Lung (tissue), 12 donors: ENCODE data around the gene SLC10A7. TPM values are rescaled to one million over a fixed set of nuclear protein-coding genes. Genes with fewer than 3 reads are reported as not detected.

Experiments used
- ATAC-seq: fragments of 200-7000 bp; cut with Tn5 transposase; one replicate; pipeline ENCODE4 v1.9.1; 2020; ENCODE audit warnings: moderate number of reproducible peaks; ENCODE audit not compliant: insufficient read depth, low FRiP score
- DNase-seq, 3 donors: peaks; one replicate each; pipeline ENCODE4 v3.0.0-alpha.2; 2013 to 2017
- H3K27ac ChIP-seq, 2 donors: one replicate each; pipeline ENCODE4 v1.5.1; 2013; ENCODE audit warnings: mild to moderate bottlenecking in 2 of 2, moderate library complexity in 2 of 2, control low read depth in 1 of 2, inconsistent platforms in 1 of 2, low read depth in 1 of 2, low read length in 1 of 2
- H3K27me3 ChIP-seq, 3 donors: one replicate each; pipeline ENCODE4 v1.5.1; 2013; ENCODE audit warnings: low read length in 2 of 3; ENCODE audit not compliant: control insufficient read depth in 3 of 3, insufficient read depth in 3 of 3
- H3K36me3 ChIP-seq, 4 donors: one replicate each; pipeline ENCODE4 v1.5.1; 2013; ENCODE audit warnings: low read length in 4 of 4, mild to moderate bottlenecking in 1 of 4, moderate library complexity in 1 of 4; ENCODE audit not compliant: control insufficient read depth in 4 of 4, insufficient read depth in 4 of 4
- H3K4me1 ChIP-seq, 5 donors: one replicate each; pipeline ENCODE4 v1.5.1; 2013; ENCODE audit warnings: low read length in 5 of 5, mild to moderate bottlenecking in 2 of 5, moderate library complexity in 1 of 5; ENCODE audit not compliant: control insufficient read depth in 5 of 5, insufficient read depth in 5 of 5
- H3K4me3 ChIP-seq: one replicate; pipeline ENCODE4 v1.5.1; 2013; ENCODE audit warnings: mild to moderate bottlenecking, control low read depth, moderate library complexity
- H3K9ac ChIP-seq, 2 donors: one replicate each; pipeline ENCODE4 v1.5.1; 2013; ENCODE audit warnings: low read length in 2 of 2, control low read depth in 1 of 2; ENCODE audit not compliant: insufficient read depth in 1 of 2
- H3K9me3 ChIP-seq, 4 donors: one replicate each; pipeline ENCODE4 v1.5.1; 2013; ENCODE audit warnings: low read length in 3 of 4, mild to moderate bottlenecking in 1 of 4, moderate library complexity in 1 of 4; ENCODE audit not compliant: control insufficient read depth in 4 of 4, insufficient read depth in 3 of 4
- WGBS, 2 donors: extraction: QIAGEN DNeasy Blood & Tissue Kit; methylation state at CpG; one replicate each; pipeline ENCODE4 v1.1.7; 2013; 5-methylcytosine and 5-hydroxymethylcytosine counted together
- polyA plus RNA-seq, 2 donors: library from polyadenylated mRNA; stranded (reverse); fragments of 200-250 nt; gene quantifications; one replicate each; pipeline ENCODE4 v1.2.1, GENCODE V29; 2013
- total RNA-seq, 2 donors: library from RNA; depleted of rRNA in 1 of 2; stranded (reverse); fragments of >200 nt in 1 of 2; gene quantifications; one replicate each; pipeline ENCODE4 v1.2.1, GENCODE V29; 2014 to 2021
- TF ChIP-seq, protein P1 (sequence below): IDR thresholded peaks from 2 replicates; pipeline ENCODE4 v1.5.1; 2012; ENCODE audit warnings: mild to moderate bottlenecking; ENCODE audit errors: control extremely low read depth, extremely low read depth
- donor health status: control.
- donor health status: control.
- donor health status: Bipolar disorder and iron deficiency.
- donor health status: healthy.
- donor health status: DM: yes; HTN: yes; CAD: no.

The SLC10A7 gene
- total and polyA plus RNA-seq, 4 donors: 3.2 to 33.4 (median 13.3) TPM

DNA sequence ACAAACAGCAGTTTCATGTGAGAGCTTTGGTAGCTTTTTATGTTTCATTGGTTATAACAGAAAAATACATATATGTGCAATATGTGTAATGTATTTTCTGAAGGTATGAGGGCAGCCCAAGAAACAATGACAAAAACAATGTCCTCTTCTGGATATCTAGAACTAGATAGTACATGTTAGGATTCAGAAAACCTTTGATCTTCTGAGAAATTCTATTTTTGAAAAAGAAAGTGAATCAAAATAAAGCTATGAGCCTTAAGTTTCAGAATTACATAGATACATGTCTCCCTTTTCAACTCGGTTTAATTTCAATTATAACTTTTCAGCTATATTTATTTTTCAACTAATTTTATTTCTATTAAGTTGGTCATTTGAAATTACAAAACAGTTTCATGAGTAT lies 175.5 kb downstream of the SLC10A7 start:
- ATAC-seq (no peak), DNase-seq (no peak)
- Histone ChIP-seq H3K36me3 (no peaks in the 10 kb centered on the region), H3K27ac (no peak overlapping the region), H3K4me1 (no peaks in the 10 kb centered on the region), H3K27me3 (no peaks in the 10 kb centered on the region), H3K9ac (no peak overlapping the region), H3K9me3 (no peaks in the 10 kb centered on the region), H3K4me3 (no peak overlapping the region)
- TF ChIP-seq, protein P1, sequence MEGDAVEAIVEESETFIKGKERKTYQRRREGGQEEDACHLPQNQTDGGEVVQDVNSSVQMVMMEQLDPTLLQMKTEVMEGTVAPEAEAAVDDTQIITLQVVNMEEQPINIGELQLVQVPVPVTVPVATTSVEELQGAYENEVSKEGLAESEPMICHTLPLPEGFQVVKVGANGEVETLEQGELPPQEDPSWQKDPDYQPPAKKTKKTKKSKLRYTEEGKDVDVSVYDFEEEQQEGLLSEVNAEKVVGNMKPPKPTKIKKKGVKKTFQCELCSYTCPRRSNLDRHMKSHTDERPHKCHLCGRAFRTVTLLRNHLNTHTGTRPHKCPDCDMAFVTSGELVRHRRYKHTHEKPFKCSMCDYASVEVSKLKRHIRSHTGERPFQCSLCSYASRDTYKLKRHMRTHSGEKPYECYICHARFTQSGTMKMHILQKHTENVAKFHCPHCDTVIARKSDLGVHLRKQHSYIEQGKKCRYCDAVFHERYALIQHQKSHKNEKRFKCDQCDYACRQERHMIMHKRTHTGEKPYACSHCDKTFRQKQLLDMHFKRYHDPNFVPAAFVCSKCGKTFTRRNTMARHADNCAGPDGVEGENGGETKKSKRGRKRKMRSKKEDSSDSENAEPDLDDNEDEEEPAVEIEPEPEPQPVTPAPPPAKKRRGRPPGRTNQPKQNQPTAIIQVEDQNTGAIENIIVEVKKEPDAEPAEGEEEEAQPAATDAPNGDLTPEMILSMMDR: no peak
- WGBS, 2 donors: 90 to 91% methylated on average over 1 of the region's 1 CpG

DNA sequence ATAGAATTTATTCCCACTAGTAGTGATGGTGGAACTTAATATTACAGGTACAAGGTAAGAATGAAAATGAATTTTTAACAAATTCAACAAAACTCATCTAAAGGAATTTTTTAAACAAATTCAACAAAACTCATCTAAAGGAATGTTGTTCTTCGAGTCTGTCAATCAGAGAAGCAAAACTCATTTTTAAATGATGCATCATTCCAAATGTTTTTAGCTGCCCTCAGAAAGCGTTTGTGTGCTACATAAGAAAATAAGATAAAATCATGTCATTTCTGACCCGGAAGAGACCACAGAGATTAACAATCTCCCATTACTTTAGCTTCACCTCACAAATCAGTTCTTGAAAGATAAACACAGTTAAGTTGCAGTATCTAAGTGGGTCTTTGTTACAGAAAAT lies 178.0 kb downstream of the SLC10A7 start:
- ATAC-seq: no peak
- H3K27ac ChIP-seq: no peak overlapping the region
- TF ChIP-seq, protein P1: no peak
- no peaks in the 10 kb centered on the region for H3K36me3 ChIP-seq
- no peak overlapping the region for H3K4me3 ChIP-seq
- no peaks in the 10 kb centered on the region for H3K27me3 ChIP-seq
- H3K4me1 ChIP-seq: no peaks in the 10 kb centered on the region
- no peak overlapping the region for H3K9ac ChIP-seq
- DNase-seq: peak in 1 of 3 donors; percentile 7
- no peaks in the 10 kb centered on the region for H3K9me3 ChIP-seq
- WGBS, 2 donors: 64 to 79% methylated on average over 3 of the region's 3 CpGs

DNA sequence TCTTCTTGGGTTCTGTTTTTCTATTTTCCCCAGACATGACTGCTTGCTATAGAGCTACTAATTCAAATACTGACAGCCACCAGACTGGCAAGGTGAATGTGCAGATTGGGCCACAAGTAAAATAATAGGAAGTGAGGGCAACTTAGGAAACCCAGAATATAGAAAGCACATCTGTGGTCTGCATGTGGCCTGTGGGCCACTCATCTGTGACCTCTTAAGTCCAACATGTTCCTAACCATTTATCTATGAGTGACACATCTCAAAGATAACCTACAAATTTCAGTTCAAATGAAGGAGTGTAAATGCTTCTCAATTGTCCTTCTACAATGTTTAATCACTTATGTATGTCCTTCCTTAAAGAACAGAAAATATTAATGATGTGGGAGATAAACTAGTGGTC lies 178.5 kb downstream of the SLC10A7 start:
- ATAC-seq: no peak
- no peak overlapping the region for H3K4me3 ChIP-seq
- no peak for DNase-seq
- H3K27ac ChIP-seq: no peak overlapping the region
- H3K9me3 ChIP-seq: no peaks in the 10 kb centered on the region
- H3K36me3 ChIP-seq: no peaks in the 10 kb centered on the region
- H3K9ac ChIP-seq: no peak overlapping the region
- H3K4me1 ChIP-seq: no peaks in the 10 kb centered on the region
- TF ChIP-seq, protein P1: no peak
- H3K27me3 ChIP-seq: no peaks in the 10 kb centered on the region

DNA sequence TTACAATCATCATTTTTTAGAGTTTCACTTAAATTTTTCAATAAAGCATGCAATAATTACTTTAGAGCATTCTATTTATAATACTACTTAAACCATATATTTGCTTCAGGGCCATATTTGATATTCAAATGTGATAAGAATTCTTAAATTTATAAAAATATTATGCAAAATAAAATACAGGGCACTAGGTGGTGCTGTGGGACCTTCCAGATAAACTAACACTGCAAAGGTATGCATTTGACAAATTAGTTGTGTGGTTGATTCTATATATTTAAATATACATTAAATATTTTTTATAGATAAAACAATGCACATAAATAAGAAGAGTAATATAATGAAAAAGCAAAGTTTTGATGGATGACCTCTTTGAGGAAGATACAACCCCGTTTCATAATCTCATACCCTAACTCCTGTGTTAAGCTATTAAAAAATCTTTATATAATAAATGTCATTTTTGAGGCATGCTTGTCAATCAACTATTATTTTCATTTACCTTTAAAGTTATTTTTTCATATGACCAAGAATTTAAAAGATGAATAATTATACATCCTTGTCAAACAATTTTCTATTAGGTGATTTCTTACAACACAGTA lies 179.0 kb downstream of the SLC10A7 start:
- Histone ChIP-seq H3K4me3 (no peak overlapping the region), H3K27me3 (no peaks in the 10 kb centered on the region), H3K4me1 (no peaks in the 10 kb centered on the region), H3K9ac (no peak overlapping the region), H3K9me3 (no peaks in the 10 kb centered on the region), H3K36me3 (no peaks in the 10 kb centered on the region), H3K27ac (no peak overlapping the region)
- ATAC-seq (no peak), DNase-seq (peak in 2 of 3 donors; percentile 50 to 63)
- 93 to 94% methylated on average over 1 of the region's 1 CpG for WGBS, 2 donors
- TF ChIP-seq, protein P1: peak; percentile 13
